Activated CD4-positive, alpha-beta memory T cell treated with anti-CD3 and anti-CD28 coated beads, Interleukin-2, amount 10 ng/mL, durations not matched to agents 7 days and 5 days (primary cell): ENCODE results near the gene DNM2. TPM values are rescaled to one million over a fixed set of nuclear protein-coding genes. Genes with fewer than 3 reads are reported as not detected.

ENCODE experiments used
- CTCF ChIA-PET: fragments of 350-600 bp; sonication (Branson Sonifier 250); formaldehyde crosslinking; loops from one replicate; lab custom pipeline; 2021; ENCODE audit warnings: antibody characterized with exemption, inconsistent platforms; lab: Charles Lee
- POLR2A ChIA-PET: fragments of 350-600 bp; sonication (Branson Sonifier 250); formaldehyde crosslinking; loops from one replicate; lab custom pipeline; 2021; ENCODE audit warnings: antibody characterized with exemption; lab: Charles Lee
- DNase-seq: peaks from one replicate; pipeline ENCODE4 v3.0.0-alpha.2; 2020
- H3K27ac Mint-ChIP-seq: one replicate; pipeline ENCODE4 v1.8.0; 2021; ENCODE audit warnings: mild to moderate bottlenecking, mixed read lengths
- H3K27me3 Mint-ChIP-seq: one replicate; pipeline ENCODE4 v1.8.0; 2021; ENCODE audit warnings: mixed read lengths
- H3K36me3 Mint-ChIP-seq: one replicate; pipeline ENCODE4 v1.8.0; 2021; ENCODE audit warnings: low read depth, mixed read lengths
- H3K4me1 Mint-ChIP-seq: one replicate; pipeline ENCODE4 v1.8.0; 2021; ENCODE audit warnings: mixed read lengths
- H3K4me3 Mint-ChIP-seq: one replicate; pipeline ENCODE4 v1.8.0; 2021; ENCODE audit warnings: mild to moderate bottlenecking, mixed read lengths
- H3K9me3 Mint-ChIP-seq: one replicate; pipeline ENCODE4 v1.8.0; 2021; ENCODE audit warnings: mixed read lengths
- total RNA-seq, 2 experiments: library from RNA; stranded (reverse); gene quantifications; one replicate each; pipeline ENCODE4 v1.2.3, GENCODE V29; 2021

Gene DNM2
- total RNA-seq, 2 experiments from 2014 or later: 277 to 288 TPM

DNA sequence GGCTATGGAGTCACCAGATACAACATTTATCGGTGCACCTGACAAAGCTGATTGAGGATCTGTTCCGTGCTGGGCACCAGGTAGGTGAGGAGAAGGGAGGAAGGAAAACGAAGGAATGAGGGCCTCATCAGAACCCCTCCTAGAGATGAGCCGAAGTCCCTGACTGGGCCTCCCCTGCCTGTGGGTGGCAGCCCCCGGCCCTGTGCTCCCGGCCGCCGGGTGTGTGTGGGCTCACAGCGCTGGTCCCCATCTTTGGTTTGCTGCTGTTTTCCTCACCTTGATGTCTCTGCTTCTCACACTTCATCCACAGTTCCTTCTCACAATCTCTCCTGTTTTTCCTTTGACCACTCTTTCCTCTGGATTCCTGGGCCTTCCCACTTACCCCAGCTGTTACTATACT is 85.4 kb downstream of the DNM2 start:
- ChIA-PET POLR2A (interaction anchor here (0.6 kb wide), 1 partner anchor 73 kb away, joined by 3 read pairs; no protein-coding TSS in a partner anchor), CTCF (no interaction called here)
- Mint-ChIP-seq H3K4me1 (peaks cover 24% of the 10 kb centered on the region), H3K27ac (peak overlapping the region; percentile 26), H3K27me3 (no peaks in the 10 kb centered on the region), H3K36me3 (peaks cover 65% of the 10 kb centered on the region), H3K4me3 (no peak overlapping the region), H3K9me3 (peaks cover under 1% of the 10 kb centered on the region)
- DNase-seq: no peak

DNA sequence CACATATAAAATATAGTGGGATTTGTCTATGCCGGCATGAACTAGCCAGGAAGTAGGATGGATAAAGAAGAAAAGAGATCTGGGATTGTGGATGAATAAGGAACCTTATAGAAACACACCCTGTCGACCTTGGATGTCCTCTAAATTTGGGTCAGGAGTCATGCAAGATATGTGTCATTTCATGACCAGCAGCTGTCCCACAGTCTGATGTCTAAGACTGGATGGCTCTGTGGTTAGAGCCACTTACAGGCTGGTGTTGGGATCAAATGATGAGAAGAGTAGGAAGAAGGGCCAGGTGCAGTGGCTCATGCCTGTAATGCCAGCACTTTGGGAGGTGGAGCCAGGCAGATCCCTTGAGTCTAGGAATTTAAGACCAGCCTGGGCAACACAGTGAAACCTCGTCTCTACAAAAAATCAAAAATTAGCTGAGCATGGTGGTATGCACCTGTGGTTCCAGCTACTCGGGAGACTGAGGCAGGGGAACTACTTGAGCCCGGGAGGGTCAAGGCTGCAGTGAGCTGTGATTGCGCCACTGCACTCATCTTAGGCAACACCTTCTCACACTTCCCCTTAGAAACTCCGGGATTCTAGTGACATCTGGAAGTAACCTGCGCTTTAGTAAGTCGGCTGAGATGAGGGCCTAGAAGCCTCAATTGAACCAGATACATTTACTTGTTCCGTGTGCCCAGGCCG is 87.3 kb downstream of the DNM2 start:
- no peak for DNase-seq
- Mint-ChIP-seq H3K4me1 (peaks cover 24% of the 10 kb centered on the region), H3K4me3 (no peak overlapping the region), H3K36me3 (peaks cover 70% of the 10 kb centered on the region), H3K27me3 (no peaks in the 10 kb centered on the region), H3K9me3 (peaks cover 8% of the 10 kb centered on the region), H3K27ac (peak overlapping the region; percentile 47)
- ChIA-PET POLR2A (interaction anchor here (1.0 kb wide), 1 partner anchor 15 kb away, joined by 3 read pairs; no protein-coding TSS in a partner anchor), CTCF (no interaction called here)

DNA sequence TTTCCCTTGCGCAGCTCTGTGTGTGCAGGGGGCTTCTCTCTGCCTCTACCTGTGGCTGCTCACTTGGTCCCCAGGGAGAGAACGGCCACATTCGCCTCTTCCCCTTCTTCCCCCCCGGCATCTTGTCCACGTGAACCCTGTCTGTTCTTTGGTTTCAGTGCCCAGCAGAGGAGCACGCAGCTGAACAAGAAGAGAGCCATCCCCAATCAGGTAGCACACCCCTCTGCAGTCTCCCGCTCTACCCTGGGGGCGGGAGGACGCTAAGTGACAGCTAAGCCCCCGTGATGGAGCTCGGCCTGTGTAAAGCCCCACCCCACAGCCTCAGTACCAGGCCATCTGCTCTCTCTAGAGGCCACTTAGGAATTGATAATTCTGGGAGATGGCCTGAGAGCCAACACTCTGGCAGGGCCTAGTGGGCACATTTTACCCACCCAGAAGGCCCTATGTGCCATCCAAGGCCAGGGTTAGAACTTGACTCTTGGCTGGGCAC is 87.9 kb downstream of the DNM2 start:
- Mint-ChIP-seq H3K27ac (no peak overlapping the region), H3K4me1 (peaks cover 29% of the 10 kb centered on the region), H3K27me3 (no peaks in the 10 kb centered on the region), H3K4me3 (no peak overlapping the region), H3K36me3 (peaks cover 70% of the 10 kb centered on the region), H3K9me3 (peaks cover 8% of the 10 kb centered on the region)
- ChIA-PET CTCF (interaction anchor here (1.2 kb wide), 1 partner anchor 11 kb away, joined by 3 read pairs; no protein-coding TSS in a partner anchor), POLR2A (interaction anchor here (1.0 to 2.0 kb wide), 4 partner anchors 8 to 88 kb away, joined by 3 to 5 read pairs (median 4); partner anchors contain the start of genes DNM2 and TMED1)
- DNase-seq: no peak

DNA sequence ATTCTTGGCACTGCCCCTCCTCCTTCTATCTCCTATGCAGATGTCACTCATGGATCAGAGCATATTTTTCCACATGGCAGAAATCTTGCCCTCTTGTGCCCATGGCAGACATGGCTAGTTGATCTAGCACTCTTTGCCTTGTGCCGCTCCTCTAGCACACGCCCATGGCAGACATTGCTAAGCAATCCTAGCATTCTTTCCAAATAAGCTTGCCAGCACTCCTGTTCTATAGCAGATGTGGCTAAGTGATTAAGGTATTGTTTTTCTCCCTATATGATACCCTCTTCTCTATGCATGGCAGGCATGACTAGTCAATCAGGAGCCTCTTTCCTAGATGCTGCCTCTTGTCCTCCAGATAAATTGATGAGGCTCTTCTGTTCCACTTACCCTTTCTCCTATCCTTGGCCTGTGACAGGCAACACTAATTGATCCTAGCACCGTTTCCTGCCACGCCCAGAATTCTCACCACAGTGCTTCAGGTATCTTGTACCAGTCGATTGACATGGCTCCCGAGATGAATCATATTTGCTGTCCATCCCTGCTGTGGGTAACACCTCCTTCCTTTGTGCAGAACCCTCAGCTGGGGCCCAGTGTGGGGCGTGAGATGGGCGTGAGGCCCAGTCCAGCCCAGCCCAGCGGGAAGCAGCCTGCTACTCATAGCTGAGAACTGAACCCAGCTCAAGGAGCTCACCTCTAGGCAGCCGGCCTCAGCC is 91.2 kb downstream of the DNM2 start:
- Mint-ChIP-seq H3K36me3 (peaks cover 54% of the 10 kb centered on the region), H3K4me1 (peaks cover 50% of the 10 kb centered on the region), H3K4me3 (peak overlapping the region; percentile 22), H3K9me3 (peaks cover 8% of the 10 kb centered on the region), H3K27me3 (no peaks in the 10 kb centered on the region), H3K27ac (peak overlapping the region; percentile 83)
- peak; percentile 80 for DNase-seq
- ChIA-PET POLR2A (interaction anchor here (0.6 to 1.6 kb wide), 5 partner anchors 11 to 91 kb away, joined by 3 to 9 read pairs (median 4); partner anchors contain the start of genes DNM2 and TMED1), CTCF (interaction anchor here (0.8 to 1.5 kb wide), 4 partner anchors 12 to 92 kb away, joined by 3 to 8 read pairs (median 5); partner anchors contain the start of genes CARM1 and DNM2)

DNA sequence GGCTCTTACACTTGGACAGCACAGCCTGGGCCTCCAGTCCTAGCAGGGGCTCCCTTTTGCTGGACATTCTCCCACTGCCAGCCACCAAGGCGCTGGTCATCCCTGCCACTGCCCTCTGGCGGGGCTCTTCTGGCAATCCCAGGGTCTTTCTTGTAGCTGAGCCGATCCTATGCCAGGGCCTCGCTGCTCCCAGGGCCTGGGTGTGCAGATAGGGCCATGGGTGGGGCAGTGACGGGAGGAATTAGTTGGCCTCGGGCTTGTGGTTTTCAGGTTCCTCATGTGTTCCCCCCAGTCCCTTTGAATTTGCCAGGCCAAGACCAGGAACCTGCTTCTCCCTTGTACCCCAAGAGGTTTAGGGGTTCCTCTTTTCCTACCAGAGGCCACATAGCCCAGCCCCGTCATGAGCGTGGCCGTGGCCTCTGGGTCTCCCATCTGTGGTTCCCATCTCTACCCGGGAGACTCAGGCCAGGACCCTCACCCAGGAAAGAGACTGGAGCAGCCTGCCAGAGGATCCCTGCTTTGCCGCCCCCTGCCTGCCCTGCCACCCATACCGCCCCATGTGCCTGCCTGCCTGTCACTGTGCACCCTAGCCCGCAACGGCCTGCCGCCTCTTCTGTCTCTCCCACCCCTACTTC is 91.9 kb downstream of the DNM2 start:
- no peak for DNase-seq
- ChIA-PET POLR2A (interaction anchor here (0.6 to 1.6 kb wide), 5 partner anchors 12 to 92 kb away, joined by 3 to 9 read pairs (median 4); partner anchors contain the start of genes DNM2 and TMED1), CTCF (interaction anchor here (0.8 to 1.5 kb wide), 5 partner anchors 11 to 92 kb away, joined by 3 to 8 read pairs (median 6); partner anchors contain the start of genes CARM1 and DNM2)
- H3K27me3 Mint-ChIP-seq: no peaks in the 10 kb centered on the region
- H3K9me3 Mint-ChIP-seq: peaks cover 8% of the 10 kb centered on the region
- H3K27ac Mint-ChIP-seq: peak overlapping the region; percentile 83
- H3K4me3 Mint-ChIP-seq: no peak overlapping the region
- H3K4me1 Mint-ChIP-seq: peaks cover 54% of the 10 kb centered on the region
- peaks cover 55% of the 10 kb centered on the region for H3K36me3 Mint-ChIP-seq

DNA sequence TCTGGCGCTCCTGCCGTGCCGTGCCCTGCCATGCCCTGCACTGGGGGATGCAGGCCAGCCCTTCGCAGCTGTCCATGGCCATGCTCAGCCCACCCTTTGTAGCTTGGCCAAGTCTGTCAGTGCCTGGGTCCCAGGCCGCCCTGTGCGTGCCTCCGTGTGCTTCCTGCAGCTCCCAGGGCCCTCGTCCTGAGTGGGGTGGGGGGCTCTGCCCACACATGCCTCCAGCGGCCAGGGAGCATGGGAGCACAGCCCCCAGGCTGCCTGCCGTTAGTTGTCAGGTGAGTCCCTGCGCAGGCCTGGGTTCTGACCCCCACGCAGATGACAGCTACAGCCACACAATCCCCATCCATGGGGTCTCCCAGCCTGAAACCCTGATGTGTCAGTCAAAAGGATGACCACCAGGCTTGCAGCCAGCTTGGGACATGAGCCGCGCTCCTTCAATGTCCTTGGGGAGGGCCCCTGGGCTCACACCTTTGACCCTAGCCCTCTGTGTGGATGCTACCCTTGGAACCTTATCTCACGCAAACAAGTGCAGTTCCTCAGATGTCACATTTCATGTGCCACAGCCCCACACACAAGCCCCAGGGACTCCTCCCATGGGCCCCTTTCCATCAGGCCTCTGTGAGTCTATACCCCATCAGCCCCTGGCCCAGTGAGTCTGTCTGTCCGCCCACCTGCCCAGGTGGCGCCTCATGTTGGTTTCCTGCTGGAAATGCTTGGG is 93.7 kb downstream of the DNM2 start:
- POLR2A ChIA-PET: interaction anchor here (1.2 kb wide), 1 partner anchor 93 kb away, joined by 3 read pairs; no protein-coding TSS in a partner anchor
- Mint-ChIP-seq H3K9me3 (peaks cover 8% of the 10 kb centered on the region), H3K36me3 (peaks cover 52% of the 10 kb centered on the region), H3K4me3 (no peak overlapping the region), H3K27me3 (no peaks in the 10 kb centered on the region), H3K27ac (no peak overlapping the region), H3K4me1 (peaks cover 58% of the 10 kb centered on the region)
- CTCF ChIA-PET: no interaction called here
- DNase-seq: no peak

DNA sequence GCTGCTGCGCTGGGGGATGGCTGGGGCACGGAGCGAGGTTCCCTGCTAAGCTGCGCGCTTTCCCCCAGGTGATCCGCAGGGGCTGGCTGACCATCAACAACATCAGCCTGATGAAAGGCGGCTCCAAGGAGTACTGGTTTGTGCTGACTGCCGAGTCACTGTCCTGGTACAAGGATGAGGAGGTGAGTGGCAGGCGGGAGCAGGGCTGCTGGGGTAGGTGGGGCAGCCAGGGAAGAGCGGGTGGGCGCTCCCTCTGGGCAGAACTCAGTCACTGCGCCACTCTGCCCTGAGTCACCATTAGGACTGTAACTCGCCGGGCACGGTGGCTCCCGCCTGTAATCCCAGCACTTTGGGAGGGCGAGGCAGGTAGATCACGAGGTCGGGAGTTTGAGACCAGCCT is 94.3 kb downstream of the DNM2 start:
- POLR2A ChIA-PET: no interaction called here
- Mint-ChIP-seq H3K27me3 (no peaks in the 10 kb centered on the region), H3K27ac (peak overlapping the region; percentile 82), H3K9me3 (peaks cover 8% of the 10 kb centered on the region), H3K36me3 (peaks cover 56% of the 10 kb centered on the region), H3K4me3 (no peak overlapping the region), H3K4me1 (peaks cover 58% of the 10 kb centered on the region)
- no peak for DNase-seq
- CTCF ChIA-PET: interaction anchor here (0.6 kb wide), 1 partner anchor 102 kb away, joined by 3 read pairs; no protein-coding TSS in a partner anchor

DNA sequence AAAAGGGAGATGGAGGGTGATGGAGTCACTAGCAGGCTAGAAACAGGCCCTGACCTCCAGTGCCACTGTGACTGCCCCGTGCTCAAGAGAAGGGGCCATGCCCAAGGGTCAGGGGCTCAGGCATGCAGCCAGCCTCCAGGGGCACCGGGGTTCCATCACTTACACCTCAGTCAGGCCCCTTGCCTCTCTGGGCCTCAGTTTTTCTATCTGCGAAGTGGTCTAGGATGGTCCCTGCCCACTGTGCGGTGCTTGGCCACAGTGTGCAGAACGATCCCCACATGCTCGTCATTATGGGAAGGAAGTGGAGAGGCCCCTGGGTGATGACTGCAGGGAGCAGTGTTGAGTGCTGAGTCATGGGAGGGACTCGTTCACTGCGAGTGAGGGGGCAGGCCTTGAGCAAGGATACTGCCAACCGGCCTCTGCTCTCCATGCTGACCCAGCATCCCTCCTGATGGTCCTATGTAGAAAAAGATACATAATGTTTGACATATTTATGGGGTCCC is 95.1 kb downstream of the DNM2 start:
- peak overlapping the region; percentile 82 for H3K27ac Mint-ChIP-seq
- DNase-seq: peak; percentile 60
- ChIA-PET CTCF (interaction anchor here (0.9 kb wide), 1 partner anchor 95 kb away, joined by 3 read pairs; the partner anchor contains the start of gene DNM2), POLR2A (no interaction called here)
- peaks cover 8% of the 10 kb centered on the region for H3K9me3 Mint-ChIP-seq
- H3K4me1 Mint-ChIP-seq: peaks cover 56% of the 10 kb centered on the region
- peaks cover 58% of the 10 kb centered on the region for H3K36me3 Mint-ChIP-seq
- no peaks in the 10 kb centered on the region for H3K27me3 Mint-ChIP-seq
- H3K4me3 Mint-ChIP-seq: no peak overlapping the region

DNA sequence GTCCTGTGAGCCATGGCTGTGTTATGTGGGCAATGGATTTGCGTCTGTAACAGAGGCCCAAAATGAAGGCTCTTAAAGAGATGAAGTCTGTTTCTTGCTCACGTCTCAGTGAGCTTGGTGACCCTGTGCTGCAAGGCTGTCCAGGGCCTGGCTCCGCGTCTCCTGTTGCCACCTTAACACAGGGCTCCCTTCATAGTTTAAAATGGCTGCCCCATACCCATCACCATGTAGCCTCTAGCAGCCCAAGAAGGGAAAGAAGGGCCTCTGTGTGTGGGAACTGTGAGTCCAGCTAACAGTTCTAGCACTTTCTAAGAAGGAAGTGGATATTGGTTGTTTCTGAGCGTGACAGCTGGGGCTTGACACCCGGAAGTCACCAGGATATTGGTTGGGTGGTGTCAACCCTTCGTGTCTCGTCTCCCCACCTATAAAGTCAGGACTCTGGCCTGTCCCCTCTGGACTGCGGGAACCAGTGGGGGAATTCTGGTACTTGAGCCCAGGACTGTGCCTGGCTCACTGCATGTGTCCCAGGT is 97.2 kb downstream of the DNM2 start:
- Mint-ChIP-seq H3K36me3 (peaks cover 55% of the 10 kb centered on the region), H3K27ac (peak overlapping the region; percentile 67), H3K9me3 (no peaks in the 10 kb centered on the region), H3K4me3 (no peak overlapping the region), H3K4me1 (peaks cover 39% of the 10 kb centered on the region), H3K27me3 (no peaks in the 10 kb centered on the region)
- DNase-seq: no peak
- ChIA-PET CTCF (interaction anchor here (0.7 to 1.1 kb wide), 2 partner anchors 21 to 43 kb away, joined by 3 to 5 read pairs; partner anchors contain the start of gene TMED1), POLR2A (interaction anchor here (1.6 to 2.8 kb wide), 2 partner anchors 22 to 97 kb away, joined by 6 to 8 read pairs; partner anchors contain the start of gene DNM2)

DNA sequence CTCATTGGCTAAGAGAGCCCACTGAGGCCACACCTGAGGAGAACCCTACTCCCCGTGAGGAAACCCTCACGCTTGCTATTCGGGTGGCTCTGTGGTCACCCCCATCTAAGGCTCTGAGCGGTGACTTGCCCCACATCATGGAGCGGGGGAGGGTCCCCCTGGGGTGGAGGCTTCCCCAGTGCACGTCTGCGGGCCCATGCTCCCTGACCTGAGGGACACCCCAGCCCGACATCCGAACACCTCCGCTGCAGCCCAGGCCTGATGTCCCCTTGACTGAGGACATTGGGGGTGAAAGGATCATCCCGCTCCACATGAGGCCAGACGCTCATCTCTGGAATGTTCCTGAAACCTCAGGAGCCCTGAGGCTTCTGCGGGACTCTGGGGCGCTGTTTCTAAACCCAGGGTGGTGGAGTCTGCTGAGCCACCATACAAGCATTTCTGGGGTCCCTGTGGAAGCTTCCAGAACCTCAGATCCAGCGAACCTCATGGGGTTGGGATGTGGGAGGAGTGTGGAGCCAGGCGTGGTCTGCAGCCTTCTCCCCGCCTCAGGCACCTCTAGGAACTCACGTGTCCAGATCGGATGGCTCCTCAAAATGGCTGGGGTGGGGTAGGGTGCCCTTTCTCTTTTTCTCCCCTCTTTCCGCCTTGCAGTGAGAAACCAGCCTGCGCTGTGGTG is 98.2 kb downstream of the DNM2 start:
- CTCF ChIA-PET: no interaction called here
- Mint-ChIP-seq H3K27ac (no peak overlapping the region), H3K4me3 (no peak overlapping the region), H3K9me3 (no peaks in the 10 kb centered on the region), H3K36me3 (peaks cover 57% of the 10 kb centered on the region), H3K4me1 (peaks cover 40% of the 10 kb centered on the region), H3K27me3 (no peaks in the 10 kb centered on the region)
- POLR2A ChIA-PET: interaction anchor here (2.8 kb wide), 1 partner anchor 98 kb away, joined by 8 read pairs; the partner anchor contains the start of gene DNM2
- DNase-seq: no peak

DNA sequence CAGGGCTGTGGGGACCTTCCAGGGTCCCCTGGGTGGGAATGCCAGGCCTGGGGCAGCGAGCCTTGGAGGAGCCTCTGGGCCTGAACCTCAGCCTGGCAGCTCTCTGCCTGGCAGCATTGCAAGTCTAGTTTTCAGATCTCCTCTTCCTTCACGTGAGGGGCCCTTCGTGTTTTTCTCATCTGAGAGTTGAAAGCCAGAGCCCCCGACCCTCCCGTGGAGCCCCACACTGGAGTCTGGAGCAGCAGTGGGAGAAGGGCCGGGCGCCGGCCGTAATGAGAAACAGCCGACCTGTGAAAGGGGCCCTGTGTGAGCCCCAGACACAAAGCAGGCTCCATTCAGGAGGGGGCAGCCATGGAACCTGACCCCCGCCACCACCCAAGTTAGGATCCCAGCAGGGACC is 98.8 kb downstream of the DNM2 start:
- POLR2A ChIA-PET: no interaction called here
- no peak overlapping the region for H3K27ac Mint-ChIP-seq
- peaks cover 63% of the 10 kb centered on the region for H3K36me3 Mint-ChIP-seq
- H3K4me3 Mint-ChIP-seq: no peak overlapping the region
- no peaks in the 10 kb centered on the region for H3K9me3 Mint-ChIP-seq
- CTCF ChIA-PET: no interaction called here
- H3K4me1 Mint-ChIP-seq: peaks cover 42% of the 10 kb centered on the region
- DNase-seq: no peak
- H3K27me3 Mint-ChIP-seq: no peaks in the 10 kb centered on the region
